ENCODE measurements around the gene USP47.

DNA sequence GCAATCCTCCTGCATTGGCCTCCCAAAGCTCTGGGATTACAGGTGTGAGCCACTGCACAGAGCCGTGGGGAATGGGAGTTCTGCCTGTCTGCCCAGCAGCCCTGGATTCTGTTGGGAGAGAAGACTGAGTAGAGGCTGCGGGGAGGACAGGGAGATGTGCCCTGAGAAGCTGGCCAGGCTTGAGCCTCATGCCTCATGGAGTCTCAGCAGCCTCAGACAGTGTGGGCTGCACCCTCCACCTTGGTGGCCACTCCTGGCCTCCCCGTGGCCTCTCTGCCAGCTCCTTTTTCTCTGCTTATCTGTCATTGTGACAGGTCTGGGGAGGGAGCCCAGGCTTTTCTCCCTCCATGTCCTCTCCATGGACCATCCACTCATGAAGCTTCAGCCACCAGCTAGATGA is 123.4 kb downstream of the USP47 start:
- TF ChIP-seq CTCF (conservative IDR thresholded peaks at IDR 0.05; ENCODE audit: low read length) (no peak), EZH2phosphoT487 (IDR thresholded peaks at IDR 0.05; ENCODE audit: borderline replicate concordance, low read depth, low read length) (no peak)
